ENCODE results near the gene CYP27B1.

- no peak for TF ChIP-seq CTCF (IDR thresholded peaks at IDR 0.05)
- no peak for TF ChIP-seq POLR2A (IDR thresholded peaks at IDR 0.05)
- no peak for TF ChIP-seq POLR2AphosphoS5 (IDR thresholded peaks at IDR 0.05)
Observed at GRCh38 chr12:57764662-57765002, 2.2 kb downstream of the CYP27B1 start.

Measured in breast epithelium (tissue), 3 donors.